HepG2 (cell line): ENCODE results near the gene SPTAN1. TPM values are rescaled to one million over a fixed set of nuclear protein-coding genes. Genes with fewer than 3 reads are reported as not detected.

Experiments used
- FOXP1 ChIP-seq, 2 experiments: fragments of 450-650 bp in 1 of 2; IDR thresholded peaks; 2 replicates each; pipeline ENCODE4 v1.6.1; 2017 to 2018; ENCODE audit warnings: antibody characterized with exemption in 1 of 2
- HDAC2 ChIP-seq: sonication (generic); formaldehyde crosslinking; IDR thresholded peaks from 2 replicates; pipeline ENCODE4 v1.4.0; 2020; ENCODE audit warnings: missing genetic modification reagents
- HMG20B ChIP-seq: conservative IDR thresholded peaks from 2 replicates; pipeline ENCODE4 v1.6.1; 2016; ENCODE audit warnings: missing genetic modification reagents, missing compliant biosample characterization
- HNF4A ChIP-seq: sonication (generic); formaldehyde crosslinking; IDR thresholded peaks from 2 replicates; pipeline ENCODE4 v1.4.0; 2020; ENCODE audit warnings: missing genetic modification reagents
- HNF4G ChIP-seq, 2 experiments: sonication (generic) in 1 of 2; formaldehyde crosslinking in 1 of 2; IDR thresholded peaks; 2 replicates each; pipeline versions ENCODE4 v1.4.0 to v1.6.1; 2011 to 2020; ENCODE audit warnings: borderline replicate concordance in 2 of 2, low read depth in 2 of 2, mild to moderate bottlenecking in 2 of 2, low read length in 1 of 2, missing genetic modification reagents in 1 of 2, moderate library complexity in 1 of 2
- ISL2 ChIP-seq: sonication (generic); formaldehyde crosslinking; IDR thresholded peaks from 2 replicates; pipeline ENCODE4 v1.5.0; 2020; ENCODE audit warnings: missing genetic modification reagents
- MYC ChIP-seq: sonication (generic); formaldehyde crosslinking; IDR thresholded peaks from 2 replicates; pipeline ENCODE4 v1.9.0; 2021; ENCODE audit warnings: missing genetic modification reagents, borderline replicate concordance
- PHF5A ChIP-seq: IDR thresholded peaks from one replicate; pipeline ENCODE4 v1.6.1; 2018; ENCODE audit warnings: low read depth, missing genetic modification reagents; ENCODE audit not compliant: unreplicated experiment
- PPARG ChIP-seq: conservative IDR thresholded peaks from 2 replicates; pipeline ENCODE4 v1.6.1; 2016; ENCODE audit warnings: missing biosample characterization, missing genetic modification reagents
- SETDB1 ChIP-seq: sonication (generic); formaldehyde crosslinking; IDR thresholded peaks from 2 replicates; pipeline ENCODE4 v1.5.1; 2020; ENCODE audit warnings: missing genetic modification reagents, mild to moderate bottlenecking, borderline replicate concordance
- SOX5 ChIP-seq: IDR thresholded peaks from 2 replicates; pipeline ENCODE4 v1.6.1; 2016; ENCODE audit warnings: borderline replicate concordance
- ZBTB20 ChIP-seq: sonication (generic); formaldehyde crosslinking; IDR thresholded peaks from 2 replicates; pipeline ENCODE4 v1.8.1; 2023; ENCODE audit warnings: missing genetic modification reagents, low read depth, mild to moderate bottlenecking, borderline replicate concordance
- ZNF224 ChIP-seq: sonication (generic); formaldehyde crosslinking; IDR thresholded peaks from 2 replicates; pipeline ENCODE4 v1.5.0; 2020; ENCODE audit warnings: mild to moderate bottlenecking, missing genetic modification reagents
- ZNF225 ChIP-seq: sonication (generic); formaldehyde crosslinking; IDR thresholded peaks from 2 replicates; pipeline ENCODE4 v1.4.0; 2020; ENCODE audit warnings: mild to moderate bottlenecking, missing genetic modification reagents
- ZNF33A ChIP-seq: sonication (generic); formaldehyde crosslinking; IDR thresholded peaks from 2 replicates; pipeline ENCODE4 v1.5.1; 2020; ENCODE audit warnings: missing genetic modification reagents, mild to moderate bottlenecking, moderate library complexity, borderline replicate concordance
- ZNF343 ChIP-seq: sonication (generic); formaldehyde crosslinking; IDR thresholded peaks from 2 replicates; pipeline ENCODE4 v1.4.0; 2020; ENCODE audit warnings: mild to moderate bottlenecking, missing genetic modification reagents
- polyA plus RNA-seq, 8 experiments: library from polyadenylated mRNA; depleted of rRNA in 3 of 8; stranded (reverse) in 7 of 8; unstranded in 1 of 8; fragments of >200 nt; fragmentation: Illumina TruSeq in 4 of 8; extraction: Trizol in 4 of 8; gene quantifications; 2 replicates each; pipeline versions ENCODE4 v1.2.1 to v1.2.3, GENCODE V29; 2011 to 2016; ENCODE audit warnings: low read depth in 4 of 8, missing spikeins in 1 of 8, mixed read lengths in 1 of 8; ENCODE audit not compliant: insufficient read depth in 1 of 8
- total RNA-seq, 5 experiments: library from RNA; depleted of rRNA; stranded (reverse); fragments of >200 nt; fragmentation: Illumina TruSeq; extraction: Trizol; gene quantifications; 2 replicates each; pipeline ENCODE4 v1.2.3, GENCODE V29; 2016; ENCODE audit warnings: low read depth in 1 of 5
- TF ChIP-seq, protein P1 (sequence below): sonication (generic); formaldehyde crosslinking; IDR thresholded peaks from 2 replicates; pipeline ENCODE4 v1.4.0; 2020; ENCODE audit warnings: mild to moderate bottlenecking, missing genetic modification reagents
- TF ChIP-seq, protein P2 (sequence below): IDR thresholded peaks from 2 replicates; pipeline ENCODE4 v1.6.1; 2016; ENCODE audit warnings: low read depth, borderline replicate concordance
- TF ChIP-seq, protein P3 (sequence below): sonication (generic); formaldehyde crosslinking; IDR thresholded peaks from 2 replicates; pipeline ENCODE4 v1.4.0; 2020; ENCODE audit warnings: missing genetic modification reagents

The SPTAN1 gene
- total and polyA plus RNA-seq, 2 of the 13 experiments (the other 11 are each of a cell fraction or from before 2014, with no cell fraction given) = 106 to 111 TPM

GRCh38 chr9:128556926-128557634, 4.7 kb downstream of the SPTAN1 start (continued):
- TF ChIP-seq, protein P1, sequence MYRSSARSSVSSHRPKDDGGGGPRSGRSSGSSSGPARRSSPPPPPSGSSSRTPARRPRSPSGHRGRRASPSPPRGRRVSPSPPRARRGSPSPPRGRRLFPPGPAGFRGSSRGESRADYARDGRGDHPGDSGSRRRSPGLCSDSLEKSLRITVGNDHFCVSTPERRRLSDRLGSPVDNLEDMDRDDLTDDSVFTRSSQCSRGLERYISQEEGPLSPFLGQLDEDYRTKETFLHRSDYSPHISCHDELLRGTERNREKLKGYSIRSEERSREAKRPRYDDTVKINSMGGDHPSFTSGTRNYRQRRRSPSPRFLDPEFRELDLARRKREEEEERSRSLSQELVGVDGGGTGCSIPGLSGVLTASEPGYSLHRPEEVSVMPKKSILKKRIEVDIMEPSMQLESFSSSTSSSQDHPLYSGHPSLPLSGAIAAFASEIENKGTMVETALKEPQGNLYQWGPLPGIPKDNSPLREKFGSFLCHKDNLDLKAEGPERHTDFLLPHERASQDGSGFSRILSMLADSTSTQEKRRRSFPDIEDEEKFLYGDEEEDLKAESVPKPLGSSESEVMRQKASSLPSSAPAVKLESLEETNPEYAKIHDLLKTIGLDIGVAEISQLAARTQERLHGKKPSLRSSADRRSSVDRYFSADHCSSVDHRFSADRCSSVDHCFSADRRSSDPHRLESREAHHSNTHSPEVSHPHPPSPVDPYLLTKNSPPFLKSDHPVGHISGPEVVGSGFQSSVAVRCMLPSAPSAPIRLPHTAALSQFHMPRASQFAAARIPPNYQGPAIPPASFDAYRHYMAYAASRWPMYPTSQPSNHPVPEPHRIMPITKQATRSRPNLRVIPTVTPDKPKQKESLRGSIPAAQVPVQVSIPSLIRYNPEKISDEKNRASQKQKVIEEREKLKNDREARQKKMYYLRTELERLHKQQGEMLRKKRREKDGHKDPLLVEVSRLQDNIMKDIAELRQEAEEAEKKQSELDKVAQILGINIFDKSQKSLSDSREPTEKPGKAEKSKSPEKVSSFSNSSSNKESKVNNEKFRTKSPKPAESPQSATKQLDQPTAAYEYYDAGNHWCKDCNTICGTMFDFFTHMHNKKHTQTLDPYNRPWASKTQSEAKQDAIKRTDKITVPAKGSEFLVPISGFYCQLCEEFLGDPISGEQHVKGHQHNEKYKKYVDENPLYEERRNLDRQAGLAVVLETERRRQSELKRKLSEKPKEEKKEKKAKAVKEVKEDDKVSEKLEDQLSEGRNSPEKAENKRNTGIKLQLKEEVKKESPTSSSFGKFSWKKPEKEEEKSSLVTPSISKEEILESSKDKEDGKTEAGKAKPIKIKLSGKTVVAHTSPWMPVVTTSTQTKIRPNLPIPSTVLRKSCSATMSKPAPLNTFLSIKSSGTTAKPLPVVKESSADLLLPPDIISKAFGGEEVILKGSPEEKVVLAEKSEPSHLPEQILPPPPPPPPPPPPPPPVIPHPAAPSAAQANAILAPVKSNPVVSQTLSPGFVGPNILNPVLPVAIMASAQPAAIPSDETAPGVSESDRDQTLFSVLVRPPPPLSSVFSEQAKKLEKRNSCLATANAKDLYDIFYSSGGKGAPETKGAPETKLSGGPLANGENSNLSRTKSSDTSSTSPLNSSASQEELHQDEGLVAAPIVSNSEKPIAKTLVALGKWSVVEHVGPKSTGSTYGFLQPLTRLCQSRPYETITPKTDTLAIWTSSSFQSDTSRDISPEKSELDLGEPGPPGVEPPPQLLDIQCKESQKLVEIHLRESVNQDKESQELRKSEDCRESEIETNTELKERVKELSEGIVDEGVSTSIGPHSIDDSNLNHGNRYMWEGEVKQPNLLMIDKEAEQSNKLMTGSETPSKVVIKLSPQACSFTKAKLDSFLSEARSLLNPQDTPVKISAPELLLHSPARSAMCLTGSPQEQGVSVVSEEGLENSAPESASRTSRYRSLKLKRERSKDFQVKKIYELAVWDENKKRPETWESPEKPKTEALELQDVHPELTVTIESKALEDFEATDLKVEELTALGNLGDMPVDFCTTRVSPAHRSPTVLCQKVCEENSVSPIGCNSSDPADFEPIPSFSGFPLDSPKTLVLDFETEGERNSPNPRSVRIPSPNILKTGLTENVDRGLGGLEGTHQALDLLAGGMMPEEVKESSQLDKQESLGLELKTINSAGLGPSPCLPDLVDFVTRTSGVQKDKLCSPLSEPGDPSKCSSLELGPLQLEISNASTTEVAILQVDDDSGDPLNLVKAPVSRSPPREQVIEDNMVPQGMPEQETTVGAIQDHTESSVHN = no peak
- TF ChIP-seq ISL2 (no peak), PPARG (CRISPR knock-in tag) (peak; percentile 83), HNF4A (peak; percentile 90), HNF4G (IDR thresholded peaks at IDR 0.05; ENCODE audit: borderline replicate concordance, low read depth, low read length) (peak; percentile 88), HNF4G (CRISPR knock-in tag; IDR thresholded peaks at IDR 0.05; ENCODE audit: borderline replicate concordance, low read depth) (no peak; the same call in 1 of the 2 replicates), PHF5A (no peak), SOX5 (CRISPR knock-in tag) (0 out of 2 replicates have a peak, but pooled peaks have one; percentile 33), MYC (CRISPR knock-in tag) (no peak), ZNF33A (CRISPR knock-in tag) (no peak), FOXP1 (IDR thresholded peaks at IDR 0.05) (no peak), FOXP1 (CRISPR knock-in tag; IDR thresholded peaks at IDR 0.05) (peak; percentile 60; the same call in 1 of the 2 replicates), ZBTB20 (CRISPR knock-in tag) (no peak), HMG20B (CRISPR knock-in tag) (no peak), ZNF225 (CRISPR knock-in tag) (no peak), ZNF224 (no peak), SETDB1 (CRISPR knock-in tag) (no peak), ZNF343 (CRISPR knock-in tag) (no peak), HDAC2 (CRISPR knock-in tag) (0 out of 2 replicates have a peak, but pooled peaks have one; percentile 29)
- TF ChIP-seq, protein P2, sequence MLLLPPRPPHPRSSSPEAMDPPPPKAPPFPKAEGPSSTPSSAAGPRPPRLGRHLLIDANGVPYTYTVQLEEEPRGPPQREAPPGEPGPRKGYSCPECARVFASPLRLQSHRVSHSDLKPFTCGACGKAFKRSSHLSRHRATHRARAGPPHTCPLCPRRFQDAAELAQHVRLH (CRISPR knock-in tag) = no peak
- TF ChIP-seq, protein P3, sequence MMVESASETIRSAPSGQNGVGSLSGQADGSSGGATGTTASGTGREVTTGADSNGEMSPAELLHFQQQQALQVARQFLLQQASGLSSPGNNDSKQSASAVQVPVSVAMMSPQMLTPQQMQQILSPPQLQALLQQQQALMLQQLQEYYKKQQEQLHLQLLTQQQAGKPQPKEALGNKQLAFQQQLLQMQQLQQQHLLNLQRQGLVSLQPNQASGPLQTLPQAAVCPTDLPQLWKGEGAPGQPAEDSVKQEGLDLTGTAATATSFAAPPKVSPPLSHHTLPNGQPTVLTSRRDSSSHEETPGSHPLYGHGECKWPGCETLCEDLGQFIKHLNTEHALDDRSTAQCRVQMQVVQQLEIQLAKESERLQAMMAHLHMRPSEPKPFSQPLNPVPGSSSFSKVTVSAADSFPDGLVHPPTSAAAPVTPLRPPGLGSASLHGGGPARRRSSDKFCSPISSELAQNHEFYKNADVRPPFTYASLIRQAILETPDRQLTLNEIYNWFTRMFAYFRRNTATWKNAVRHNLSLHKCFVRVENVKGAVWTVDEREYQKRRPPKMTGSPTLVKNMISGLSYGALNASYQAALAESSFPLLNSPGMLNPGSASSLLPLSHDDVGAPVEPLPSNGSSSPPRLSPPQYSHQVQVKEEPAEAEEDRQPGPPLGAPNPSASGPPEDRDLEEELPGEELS (CRISPR knock-in tag) = 0 out of 2 replicates have a peak, but pooled peaks have one; percentile 29
